ENCODE results near the gene KCNA1.

DNA sequence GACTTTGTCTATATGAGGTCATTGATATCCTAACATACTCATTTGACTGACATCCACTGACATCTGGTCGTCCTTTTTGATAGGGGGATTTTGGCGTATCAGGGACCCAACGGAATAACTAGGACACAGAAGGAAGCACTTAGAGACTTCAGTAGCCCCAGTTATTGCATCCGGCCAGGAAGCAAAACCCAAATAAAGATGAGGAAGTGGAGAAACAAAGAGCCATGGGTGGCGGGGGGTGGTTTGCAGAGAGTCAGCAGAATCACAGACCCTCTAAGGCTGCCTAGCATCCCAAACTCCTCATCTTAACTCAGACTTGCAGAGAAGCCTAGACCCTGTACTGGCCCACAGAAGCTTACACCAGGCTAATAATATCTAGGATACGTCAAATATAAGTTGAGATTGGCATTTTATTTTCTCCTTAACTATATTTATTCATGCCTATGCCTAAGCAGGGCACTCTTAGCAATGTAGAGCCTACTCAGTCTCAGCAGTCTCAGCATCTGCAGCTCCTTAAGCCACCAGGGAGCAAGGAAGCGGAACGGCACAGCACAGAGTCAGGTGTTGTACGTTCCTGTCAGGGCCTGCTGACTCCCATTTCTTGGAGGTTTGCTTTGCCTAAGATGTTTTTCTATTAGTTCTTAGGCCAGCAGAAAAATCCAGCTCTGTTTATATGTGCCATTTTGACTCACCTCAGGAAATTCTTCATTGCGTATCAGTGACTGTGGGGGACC is 45.1 kb downstream of the KCNA1 start:
- no peak for TF ChIP-seq EZH2 (IDR thresholded peaks at IDR 0.05)
- TF ChIP-seq, protein P1, sequence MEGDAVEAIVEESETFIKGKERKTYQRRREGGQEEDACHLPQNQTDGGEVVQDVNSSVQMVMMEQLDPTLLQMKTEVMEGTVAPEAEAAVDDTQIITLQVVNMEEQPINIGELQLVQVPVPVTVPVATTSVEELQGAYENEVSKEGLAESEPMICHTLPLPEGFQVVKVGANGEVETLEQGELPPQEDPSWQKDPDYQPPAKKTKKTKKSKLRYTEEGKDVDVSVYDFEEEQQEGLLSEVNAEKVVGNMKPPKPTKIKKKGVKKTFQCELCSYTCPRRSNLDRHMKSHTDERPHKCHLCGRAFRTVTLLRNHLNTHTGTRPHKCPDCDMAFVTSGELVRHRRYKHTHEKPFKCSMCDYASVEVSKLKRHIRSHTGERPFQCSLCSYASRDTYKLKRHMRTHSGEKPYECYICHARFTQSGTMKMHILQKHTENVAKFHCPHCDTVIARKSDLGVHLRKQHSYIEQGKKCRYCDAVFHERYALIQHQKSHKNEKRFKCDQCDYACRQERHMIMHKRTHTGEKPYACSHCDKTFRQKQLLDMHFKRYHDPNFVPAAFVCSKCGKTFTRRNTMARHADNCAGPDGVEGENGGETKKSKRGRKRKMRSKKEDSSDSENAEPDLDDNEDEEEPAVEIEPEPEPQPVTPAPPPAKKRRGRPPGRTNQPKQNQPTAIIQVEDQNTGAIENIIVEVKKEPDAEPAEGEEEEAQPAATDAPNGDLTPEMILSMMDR (IDR thresholded peaks at IDR 0.05) = no peak
